HG02973 (cell line): Measurements from ENCODE around the gene RPS6KA2.
"Not testable (repeated sequence)": the region's sequence is repeated elsewhere in the genome, so short reads cannot be mapped to it uniquely, and the experiment has no call there.

Source experiments
- ATAC-seq: cut with Tn5 transposase; IDR thresholded peaks from one replicate; pipeline ENCODE4 v1.9.1; 2021; ENCODE audit warnings: moderate library complexity; ENCODE audit not compliant: unreplicated experiment

Gene RPS6KA2

DNA sequence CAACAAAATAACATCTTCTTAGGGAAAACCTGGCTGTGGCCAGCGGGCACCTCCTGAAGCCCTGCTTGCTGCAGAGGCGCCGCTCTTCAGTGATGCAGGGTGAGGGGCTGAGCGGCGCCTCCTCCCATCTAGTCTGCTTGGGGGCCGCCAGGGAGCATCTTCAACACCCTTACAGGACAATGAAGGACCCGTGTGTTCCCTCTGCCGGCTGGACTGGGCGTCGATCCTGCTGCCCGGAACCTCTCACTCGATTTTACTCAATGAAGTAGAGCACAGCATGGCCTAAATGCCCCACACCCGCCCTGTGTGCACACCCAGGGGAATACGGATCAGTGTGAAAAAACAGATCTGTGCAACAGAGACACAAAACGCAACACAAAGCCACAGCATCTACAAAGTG, 215.8 kb downstream of the RPS6KA2 start:
- ATAC-seq: no peak

DNA sequence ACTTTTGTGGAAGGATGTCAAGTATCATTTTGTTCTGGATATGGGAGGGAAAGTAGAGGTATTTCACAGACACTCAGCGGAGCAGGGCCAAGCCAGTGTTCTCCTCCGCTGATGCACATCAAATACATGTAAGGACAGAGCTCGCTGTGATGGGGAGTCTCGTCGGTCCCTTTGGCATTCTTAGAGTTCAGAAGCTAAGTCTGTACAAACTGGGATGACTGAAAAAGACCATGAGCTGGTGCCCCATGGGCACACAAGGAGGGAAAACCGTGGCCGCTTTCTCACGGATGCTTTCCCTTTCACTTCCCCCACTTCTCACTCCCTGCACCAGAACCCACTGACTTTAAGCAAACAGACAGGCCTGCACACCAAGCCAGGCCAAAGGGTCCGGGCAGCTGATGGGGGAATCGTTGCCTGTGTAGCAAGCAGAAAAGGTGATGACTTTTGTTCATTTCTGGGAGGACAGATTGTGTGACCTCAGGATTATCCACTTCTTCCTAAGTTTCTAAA, 216.6 kb downstream of the RPS6KA2 start:
- ATAC-seq: no peak

GRCh38 chr6:166408936-166409755, 217.9 kb downstream of the RPS6KA2 start:
- no peak for ATAC-seq

GRCh38 chr6:166406197-166406596, 220.9 kb downstream of the RPS6KA2 start:
- no peak for ATAC-seq

DNA sequence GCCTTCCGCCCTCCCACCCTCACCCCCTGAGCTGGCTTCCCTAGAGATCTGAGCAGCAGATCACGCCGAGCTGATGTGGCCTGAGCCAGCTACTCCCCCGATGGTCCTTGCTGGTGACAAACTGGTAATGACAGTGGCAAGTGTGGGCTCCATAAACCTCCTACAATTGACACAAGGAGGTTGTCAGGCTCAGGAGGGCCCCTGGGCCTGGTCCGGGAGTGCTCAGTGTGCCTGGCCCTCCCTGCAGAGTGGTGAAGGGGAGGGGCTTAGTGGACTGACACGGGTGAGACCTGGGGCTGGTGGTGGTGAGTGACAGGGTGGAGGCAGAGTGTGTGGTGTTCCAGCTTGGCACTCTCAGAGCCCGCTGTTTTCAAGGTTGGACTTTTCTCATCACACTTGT, 221.7 kb downstream of the RPS6KA2 start:
- ATAC-seq: no peak

- ATAC-seq: no peak
Measured at GRCh38 chr6:166402582-166403277, 224.3 kb downstream of the RPS6KA2 start.

- ATAC-seq: peak; percentile 77
Measured at GRCh38 chr6:166400649-166401250, 226.3 kb downstream of the RPS6KA2 start.

- ATAC-seq: no peak
Measured at GRCh38 chr6:166400181-166400580, 226.9 kb downstream of the RPS6KA2 start.

GRCh38 chr6:166398348-166398747, 228.7 kb downstream of the RPS6KA2 start:
- ATAC-seq: no peak

- no peak for ATAC-seq
Measured at GRCh38 chr6:166397849-166398248, 229.2 kb downstream of the RPS6KA2 start.

GRCh38 chr6:166395778-166396177, 231.3 kb downstream of the RPS6KA2 start:
- no peak for ATAC-seq

DNA sequence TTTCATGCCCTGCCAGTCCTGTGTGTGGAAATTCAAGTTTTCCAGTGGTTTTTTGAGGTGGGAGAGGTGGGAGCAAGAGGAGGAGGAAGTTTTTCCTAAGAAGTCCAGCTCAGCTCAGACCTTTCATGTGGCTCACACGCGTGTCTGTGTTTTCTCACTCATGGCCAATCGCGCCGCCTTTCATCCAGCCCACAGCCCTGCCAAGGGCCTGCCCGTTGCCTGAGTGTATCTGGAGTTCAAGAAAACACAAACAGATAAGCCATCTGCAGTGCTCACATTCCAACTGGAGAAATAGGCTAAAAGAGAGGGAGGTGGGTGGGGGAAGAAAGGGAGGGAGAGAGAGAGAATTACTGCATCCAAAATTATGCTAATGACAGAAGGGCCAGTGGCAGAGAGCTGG, 231.7 kb downstream of the RPS6KA2 start:
- ATAC-seq: no peak

DNA sequence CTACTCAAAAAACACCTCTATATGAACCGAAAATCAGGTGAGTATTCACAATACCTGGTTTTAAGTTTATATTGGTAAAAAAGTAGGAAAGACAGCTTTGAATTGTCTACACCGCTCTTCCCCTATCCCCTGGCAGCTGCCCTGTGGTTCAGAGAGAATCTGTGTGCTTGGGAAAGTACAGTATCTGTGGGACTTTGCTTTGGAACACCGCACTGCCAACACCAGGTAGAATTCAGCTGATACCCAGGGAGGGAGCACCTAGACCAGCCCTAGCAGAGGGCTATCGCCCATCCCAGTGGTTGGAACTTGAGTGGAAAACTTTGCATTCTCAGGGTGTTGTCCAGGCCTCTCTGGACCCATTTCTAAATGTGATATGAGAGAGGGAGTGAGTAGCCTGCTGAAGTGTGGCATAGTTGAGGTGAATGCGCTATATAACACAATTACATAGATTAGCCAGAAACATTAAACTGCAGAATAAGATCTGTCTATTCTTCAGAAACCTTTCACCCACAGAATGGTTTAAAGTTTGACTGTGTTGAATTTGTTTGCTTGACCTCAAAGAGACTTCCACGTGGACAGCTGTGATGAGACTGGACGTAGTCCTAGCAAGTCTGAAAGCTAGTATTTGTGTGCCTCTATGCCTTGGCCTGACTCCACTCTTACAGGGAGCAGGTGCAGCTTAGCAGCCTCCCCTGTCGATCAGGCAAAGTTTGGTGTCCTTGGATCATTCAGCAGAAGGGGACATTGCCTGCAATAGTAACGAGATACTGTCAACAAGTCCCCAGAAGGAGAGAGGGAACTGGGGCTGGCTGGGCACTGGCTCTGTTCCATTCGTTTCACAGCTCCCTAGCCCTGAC, 232.8 kb downstream of the RPS6KA2 start:
- ATAC-seq: no peak

DNA sequence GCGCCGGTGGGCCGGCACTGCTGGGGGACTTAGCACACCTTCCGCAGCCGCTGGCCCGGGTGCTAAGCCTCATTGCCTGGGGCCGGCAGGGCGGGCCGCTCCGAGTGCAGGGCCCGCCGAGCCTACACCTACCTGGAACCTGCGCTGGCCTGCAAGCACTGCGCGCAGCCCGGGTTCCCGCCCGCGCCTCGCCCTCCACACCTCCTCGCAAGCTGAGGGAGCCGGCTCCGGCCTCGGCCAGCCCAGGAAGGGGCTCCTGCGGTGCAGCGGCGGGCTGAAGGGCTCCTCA, 233.6 kb downstream of the RPS6KA2 start:
- ATAC-seq: no peak

- ATAC-seq: not testable (repeated sequence)
Measured at GRCh38 chr6:166392755-166393534, 234.1 kb downstream of the RPS6KA2 start.

GRCh38 chr6:166389119-166389518, 237.9 kb downstream of the RPS6KA2 start:
- no peak for ATAC-seq

DNA sequence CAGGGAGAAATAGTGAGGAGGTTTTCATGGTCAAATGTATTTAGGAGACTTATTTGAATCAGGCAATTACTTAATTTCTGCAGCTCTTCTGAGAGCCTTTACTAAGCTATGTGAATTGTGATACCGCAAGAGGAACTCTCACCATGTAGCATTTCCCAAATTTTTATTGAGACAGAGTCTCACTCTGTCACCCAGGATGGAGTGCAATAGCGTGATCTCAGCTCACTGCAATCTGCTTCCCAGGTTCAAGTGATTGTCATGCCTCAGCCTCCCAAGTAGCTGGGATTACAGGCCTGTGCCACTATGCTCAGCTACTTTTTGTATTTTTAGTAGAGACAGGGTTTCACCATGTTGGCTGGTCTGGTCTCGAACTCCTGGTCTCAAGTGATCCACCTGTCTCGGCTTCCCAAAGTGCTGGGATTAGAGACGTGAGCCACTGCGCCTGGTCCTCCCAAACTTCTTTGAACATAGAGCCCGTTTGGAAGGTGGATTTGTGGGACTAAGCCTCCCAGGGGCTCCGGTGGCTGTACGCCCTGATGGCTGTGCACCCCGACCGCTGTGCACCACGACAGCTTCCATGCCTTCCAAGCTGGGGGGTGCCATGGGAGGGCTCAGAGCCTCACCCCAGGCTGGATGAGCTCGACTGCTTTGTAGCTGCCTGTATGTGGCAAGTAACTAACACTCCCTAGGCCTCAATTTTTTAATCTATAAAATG, 238.6 kb downstream of the RPS6KA2 start:
- no peak for ATAC-seq

DNA sequence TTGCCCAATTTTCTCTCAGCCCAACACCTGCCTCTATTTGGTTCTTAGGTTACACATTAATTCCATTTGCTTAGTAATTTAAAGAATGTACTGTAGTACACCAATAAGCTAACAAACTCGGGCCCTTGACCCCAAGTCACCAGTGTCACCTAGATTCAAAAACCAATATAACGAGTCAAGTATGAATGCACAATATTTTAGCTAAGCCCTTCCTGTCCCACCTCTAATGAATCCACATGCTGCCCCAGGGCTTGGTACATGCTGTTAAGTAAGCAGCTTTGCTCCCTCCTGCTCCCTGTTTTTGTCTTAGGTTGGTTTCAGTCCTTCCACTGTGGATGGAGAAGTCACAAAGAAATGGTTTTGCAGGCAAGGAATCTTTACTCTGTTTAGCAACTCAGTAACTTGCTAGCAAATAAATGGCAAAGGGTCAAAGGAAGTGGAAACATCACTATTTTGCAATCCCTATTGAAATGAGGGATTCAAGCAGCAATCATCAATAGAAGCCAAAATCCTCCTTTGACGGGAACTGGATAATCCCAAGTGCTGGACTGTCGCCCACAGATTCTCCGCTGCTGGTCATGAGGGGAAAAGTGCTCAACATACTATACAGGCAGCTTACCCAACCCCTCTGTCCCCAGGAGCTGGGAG, 239.3 kb downstream of the RPS6KA2 start:
- ATAC-seq: no peak

DNA sequence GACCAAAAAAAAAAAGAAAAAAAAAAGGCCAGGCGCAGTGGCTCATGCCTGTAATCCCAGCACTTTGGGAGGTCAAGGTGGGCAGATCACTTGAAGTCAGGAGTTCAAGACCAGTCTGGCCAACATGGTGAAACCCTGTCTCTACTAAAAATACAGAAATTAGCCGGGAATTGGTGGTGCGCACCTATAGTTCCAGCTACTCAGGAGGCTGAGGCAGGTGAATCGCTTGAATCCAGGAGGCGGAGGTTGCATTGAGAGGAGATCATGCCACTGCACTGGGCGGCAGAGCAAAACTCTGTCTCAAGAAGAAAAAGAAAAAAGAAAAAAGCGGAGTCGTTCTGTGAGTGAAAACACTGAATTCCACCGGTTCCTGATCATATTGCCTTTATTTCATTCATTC, 240.0 kb downstream of the RPS6KA2 start:
- not testable (repeated sequence) for ATAC-seq
